LNCAP (cell line): ENCODE data around the gene RILP.

Experiments used
- CTCF ChIP-seq: fragments of 450-650 bp; IDR thresholded peaks from 2 replicates; pipeline ENCODE4 v1.5.1; 2017; ENCODE audit warnings: mild to moderate bottlenecking

The RILP gene

GRCh38 chr17:1597861-1598342, 51.8 kb downstream of the RILP start:
- no peak for TF ChIP-seq CTCF
